HUES64 (cell line): ENCODE results near the gene PTPRD.

Experiments used
- H3K27ac ChIP-seq: 2 replicates; pipeline ENCODE4 v1.7.0; 2013; ENCODE audit warnings: low read depth, low read length, inconsistent platforms
- H3K27me3 ChIP-seq: 2 replicates; pipeline ENCODE4 v1.6.1; 2013; ENCODE audit warnings: mild to moderate bottlenecking, low read length; ENCODE audit not compliant: insufficient read depth
- H3K36me3 ChIP-seq: 2 replicates; pipeline ENCODE4 v1.6.1; 2013; ENCODE audit warnings: mild to moderate bottlenecking, low read length; ENCODE audit not compliant: insufficient read depth
- H3K4me1 ChIP-seq: 2 replicates; pipeline ENCODE4 v1.6.1; 2013; ENCODE audit warnings: mild to moderate bottlenecking, low read length, moderate library complexity; ENCODE audit not compliant: insufficient read depth
- H3K4me3 ChIP-seq: 2 replicates; pipeline ENCODE4 v1.5.1; 2013; ENCODE audit warnings: mild to moderate bottlenecking, low read length, moderate library complexity
- H3K9ac ChIP-seq: 2 replicates; pipeline ENCODE4 v1.6.1; 2013; ENCODE audit warnings: mild to moderate bottlenecking, low read depth, low read length
- H3K9me3 ChIP-seq: 2 replicates; pipeline ENCODE4 v1.6.1; 2013; ENCODE audit warnings: low read depth, low read length; ENCODE audit not compliant: insufficient read depth
- WGBS: fragments of 150-250, 120-280 bp; methylation state at CpG from one replicate; pipeline ENCODE4 v1.1.7; 2013; ENCODE audit warnings: missing lambda C conversion rate; 5-methylcytosine and 5-hydroxymethylcytosine counted together

The PTPRD gene

GRCh38 chr9:9679433-9679832 lies 933.4 kb downstream of the PTPRD start:
- Histone ChIP-seq H3K36me3 (no peaks in the 10 kb centered on the region), H3K4me3 (no peak overlapping the region), H3K9me3 (no peaks in the 10 kb centered on the region), H3K9ac (no peak overlapping the region), H3K4me1 (no peaks in the 10 kb centered on the region), H3K27ac (no peak overlapping the region), H3K27me3 (no peaks in the 10 kb centered on the region)
- 97% methylated on average over 2 of the region's 3 CpGs for WGBS

- H3K9ac ChIP-seq: no peak overlapping the region
- H3K36me3 ChIP-seq: no peaks in the 10 kb centered on the region
- H3K4me1 ChIP-seq: no peaks in the 10 kb centered on the region
- no CpG with 5 or more reads among the region's 3 CpGs for WGBS
- H3K9me3 ChIP-seq: no peaks in the 10 kb centered on the region
- H3K27ac ChIP-seq: no peak overlapping the region
- no peak overlapping the region for H3K4me3 ChIP-seq
- no peaks in the 10 kb centered on the region for H3K27me3 ChIP-seq
Observed at GRCh38 chr9:9674461-9674860, 938.3 kb downstream of the PTPRD start.

- H3K27ac ChIP-seq: no peak overlapping the region
- no peaks in the 10 kb centered on the region for H3K27me3 ChIP-seq
- no peak overlapping the region for H3K4me3 ChIP-seq
- no peak overlapping the region for H3K9ac ChIP-seq
- WGBS: 99% methylated on average over 3 of the region's 3 CpGs
- H3K4me1 ChIP-seq: no peaks in the 10 kb centered on the region
- H3K9me3 ChIP-seq: no peaks in the 10 kb centered on the region
- no peaks in the 10 kb centered on the region for H3K36me3 ChIP-seq
Observed at GRCh38 chr9:9670454-9670853, 942.3 kb downstream of the PTPRD start.

GRCh38 chr9:9645006-9645405 lies 967.8 kb downstream of the PTPRD start:
- no peak overlapping the region for H3K9ac ChIP-seq
- H3K27ac ChIP-seq: no peak overlapping the region
- no peaks in the 10 kb centered on the region for H3K9me3 ChIP-seq
- H3K36me3 ChIP-seq: no peaks in the 10 kb centered on the region
- 95% methylated on average over 3 of the region's 3 CpGs for WGBS
- H3K4me1 ChIP-seq: no peaks in the 10 kb centered on the region
- H3K4me3 ChIP-seq: no peak overlapping the region
- H3K27me3 ChIP-seq: no peaks in the 10 kb centered on the region

GRCh38 chr9:9631284-9631683 lies 981.5 kb downstream of the PTPRD start:
- Histone ChIP-seq H3K4me1 (peaks cover 13% of the 10 kb centered on the region), H3K27me3 (no peaks in the 10 kb centered on the region), H3K9ac (peak overlapping the region; percentile 12; the same call in 1 of the 2 replicates), H3K9me3 (no peaks in the 10 kb centered on the region), H3K36me3 (no peaks in the 10 kb centered on the region), H3K4me3 (no peak overlapping the region), H3K27ac (peak overlapping the region; percentile 60; the same call in 1 of the 2 replicates)
- 50% methylated on average over 2 of the region's 2 CpGs for WGBS

GRCh38 chr9:9625248-9625647 lies 987.6 kb downstream of the PTPRD start:
- Histone ChIP-seq H3K36me3 (no peaks in the 10 kb centered on the region), H3K27me3 (no peaks in the 10 kb centered on the region), H3K27ac (no peak overlapping the region), H3K9me3 (no peaks in the 10 kb centered on the region), H3K4me1 (no peaks in the 10 kb centered on the region; the same call in 1 of the 2 replicates), H3K4me3 (no peak overlapping the region), H3K9ac (no peak overlapping the region)
- WGBS: 93% methylated on average over 5 of the region's 5 CpGs

GRCh38 chr9:9623506-9623905 lies 989.3 kb downstream of the PTPRD start:
- Histone ChIP-seq H3K27me3 (no peaks in the 10 kb centered on the region), H3K4me3 (no peak overlapping the region), H3K4me1 (no peaks in the 10 kb centered on the region; the same call in 1 of the 2 replicates), H3K9me3 (no peaks in the 10 kb centered on the region), H3K27ac (no peak overlapping the region), H3K36me3 (no peaks in the 10 kb centered on the region), H3K9ac (no peak overlapping the region)
- 93% methylated on average over 2 of the region's 2 CpGs for WGBS

GRCh38 chr9:9621355-9621940 lies 991.4 kb downstream of the PTPRD start:
- no peak overlapping the region for H3K4me3 ChIP-seq
- H3K36me3 ChIP-seq: no peaks in the 10 kb centered on the region
- H3K27ac ChIP-seq: no peak overlapping the region
- no peaks in the 10 kb centered on the region for H3K27me3 ChIP-seq
- 98% methylated on average over 4 of the region's 5 CpGs for WGBS
- no peak overlapping the region for H3K9ac ChIP-seq
- no peaks in the 10 kb centered on the region; the same call in 1 of the 2 replicates for H3K4me1 ChIP-seq
- H3K9me3 ChIP-seq: no peaks in the 10 kb centered on the region

GRCh38 chr9:9620736-9621135 lies 992.1 kb downstream of the PTPRD start:
- H3K36me3 ChIP-seq: no peaks in the 10 kb centered on the region
- H3K27ac ChIP-seq: no peak overlapping the region
- no peak overlapping the region for H3K4me3 ChIP-seq
- no peaks in the 10 kb centered on the region for H3K9me3 ChIP-seq
- H3K27me3 ChIP-seq: no peaks in the 10 kb centered on the region
- WGBS: 81% methylated on average over 2 of the region's 2 CpGs
- H3K9ac ChIP-seq: no peak overlapping the region
- H3K4me1 ChIP-seq: no peaks in the 10 kb centered on the region; the same call in 1 of the 2 replicates

- WGBS: 96% methylated on average over 5 of the region's 5 CpGs
- Histone ChIP-seq H3K9ac (no peak overlapping the region), H3K27ac (no peak overlapping the region), H3K4me1 (no peaks in the 10 kb centered on the region), H3K4me3 (no peak overlapping the region), H3K27me3 (no peaks in the 10 kb centered on the region), H3K36me3 (no peaks in the 10 kb centered on the region), H3K9me3 (no peaks in the 10 kb centered on the region)
Observed at GRCh38 chr9:9615086-9615485, 997.7 kb downstream of the PTPRD start.

GRCh38 chr9:9614607-9615006 lies 998.2 kb downstream of the PTPRD start:
- H3K27me3 ChIP-seq: no peaks in the 10 kb centered on the region
- H3K4me3 ChIP-seq: no peak overlapping the region
- 92% methylated on average over 2 of the region's 2 CpGs for WGBS
- H3K4me1 ChIP-seq: no peaks in the 10 kb centered on the region
- H3K27ac ChIP-seq: no peak overlapping the region
- H3K36me3 ChIP-seq: no peaks in the 10 kb centered on the region
- no peak overlapping the region for H3K9ac ChIP-seq
- no peaks in the 10 kb centered on the region for H3K9me3 ChIP-seq

- Histone ChIP-seq H3K9ac (no peak overlapping the region), H3K27ac (no peak overlapping the region)
Observed at GRCh38 chr9:9612755-9613154, 1000.0 kb downstream of the PTPRD start.

More at GRCh38 chr9:9612755-9613154, 1000.0 kb downstream of the PTPRD start:
- Histone ChIP-seq H3K36me3 (no peaks in the 10 kb centered on the region), H3K4me3 (no peak overlapping the region), H3K9me3 (no peaks in the 10 kb centered on the region), H3K4me1 (no peaks in the 10 kb centered on the region), H3K27me3 (no peaks in the 10 kb centered on the region)
- 88% methylated on average over 2 of the region's 2 CpGs for WGBS
